GM13976 (cell line): ENCODE results near the gene TMSB4X.

ENCODE experiments used
- DNase-seq: peaks from one replicate; pipeline ENCODE4 v3.0.0; 2012; ENCODE audit warnings: low spot score
- in situ Hi-C: fragments of 300-500 bp; cut with MboI; formaldehyde crosslinking; loops from one replicate; pipeline ENCODE4 v1.12.0; 2022; ENCODE audit warnings: low sequenced_read_pairs, mixed read lengths, inconsistent platforms; ENCODE audit not compliant: unreplicated experiment
- TF ChIP-seq, protein P1 (sequence below): IDR thresholded peaks from 2 replicates; pipeline ENCODE4 v1.5.1; 2012; ENCODE audit warnings: borderline replicate concordance, mild to moderate bottlenecking; ENCODE audit not compliant: insufficient read depth; ENCODE audit errors: extremely low read depth, missing control alignments, control extremely low read depth

The TMSB4X gene

DNA sequence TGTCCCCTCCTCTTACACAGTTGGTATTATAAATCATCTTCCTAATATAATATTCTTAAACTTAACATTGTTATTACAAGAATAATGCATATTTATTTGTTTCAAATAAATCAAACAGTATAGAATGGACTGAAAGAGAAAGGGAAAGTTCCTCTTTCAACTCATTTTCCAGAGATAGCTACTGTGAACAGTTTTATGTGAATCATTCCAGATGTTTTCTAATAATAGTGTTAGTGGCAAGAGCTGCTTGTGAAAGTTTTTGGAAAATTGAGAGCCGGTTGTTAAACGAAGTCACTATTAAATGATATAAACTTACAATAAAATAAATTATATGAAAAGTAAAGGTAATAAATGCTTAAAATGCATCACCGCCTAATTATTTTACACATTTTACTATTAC is 14.6 kb downstream of the TMSB4X start:
- in situ Hi-C loops, result loop anchor here (25.0 kb wide), 1 partner anchor 273 kb away; no protein-coding TSS in a partner anchor
- TF ChIP-seq, protein P1, sequence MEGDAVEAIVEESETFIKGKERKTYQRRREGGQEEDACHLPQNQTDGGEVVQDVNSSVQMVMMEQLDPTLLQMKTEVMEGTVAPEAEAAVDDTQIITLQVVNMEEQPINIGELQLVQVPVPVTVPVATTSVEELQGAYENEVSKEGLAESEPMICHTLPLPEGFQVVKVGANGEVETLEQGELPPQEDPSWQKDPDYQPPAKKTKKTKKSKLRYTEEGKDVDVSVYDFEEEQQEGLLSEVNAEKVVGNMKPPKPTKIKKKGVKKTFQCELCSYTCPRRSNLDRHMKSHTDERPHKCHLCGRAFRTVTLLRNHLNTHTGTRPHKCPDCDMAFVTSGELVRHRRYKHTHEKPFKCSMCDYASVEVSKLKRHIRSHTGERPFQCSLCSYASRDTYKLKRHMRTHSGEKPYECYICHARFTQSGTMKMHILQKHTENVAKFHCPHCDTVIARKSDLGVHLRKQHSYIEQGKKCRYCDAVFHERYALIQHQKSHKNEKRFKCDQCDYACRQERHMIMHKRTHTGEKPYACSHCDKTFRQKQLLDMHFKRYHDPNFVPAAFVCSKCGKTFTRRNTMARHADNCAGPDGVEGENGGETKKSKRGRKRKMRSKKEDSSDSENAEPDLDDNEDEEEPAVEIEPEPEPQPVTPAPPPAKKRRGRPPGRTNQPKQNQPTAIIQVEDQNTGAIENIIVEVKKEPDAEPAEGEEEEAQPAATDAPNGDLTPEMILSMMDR, result no peak
- DNase-seq, result no peak

DNA sequence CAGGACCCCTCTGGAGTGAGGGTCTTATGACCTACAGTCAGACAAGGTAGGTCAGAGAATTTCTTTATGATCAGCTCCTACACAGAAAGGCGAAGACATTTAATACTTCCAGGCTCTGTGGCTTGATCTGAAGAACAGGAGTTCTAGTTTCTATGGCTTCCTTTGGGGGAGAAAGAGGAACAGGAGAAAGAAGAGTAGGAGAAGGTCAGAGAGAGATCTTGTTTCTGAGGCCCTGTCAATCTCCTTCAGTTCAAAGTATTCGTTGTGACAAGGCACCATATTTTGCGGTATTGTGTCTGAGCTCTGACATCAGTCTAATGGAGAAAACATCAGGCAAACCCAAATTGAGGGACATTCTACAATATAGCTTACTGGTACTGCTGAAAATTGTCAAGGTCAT is 16.7 kb downstream of the TMSB4X start:
- in situ Hi-C loops, result loop anchor here (25.0 kb wide), 1 partner anchor 271 kb away; no protein-coding TSS in a partner anchor
- TF ChIP-seq, protein P1, result no peak
- no peak for DNase-seq

DNA sequence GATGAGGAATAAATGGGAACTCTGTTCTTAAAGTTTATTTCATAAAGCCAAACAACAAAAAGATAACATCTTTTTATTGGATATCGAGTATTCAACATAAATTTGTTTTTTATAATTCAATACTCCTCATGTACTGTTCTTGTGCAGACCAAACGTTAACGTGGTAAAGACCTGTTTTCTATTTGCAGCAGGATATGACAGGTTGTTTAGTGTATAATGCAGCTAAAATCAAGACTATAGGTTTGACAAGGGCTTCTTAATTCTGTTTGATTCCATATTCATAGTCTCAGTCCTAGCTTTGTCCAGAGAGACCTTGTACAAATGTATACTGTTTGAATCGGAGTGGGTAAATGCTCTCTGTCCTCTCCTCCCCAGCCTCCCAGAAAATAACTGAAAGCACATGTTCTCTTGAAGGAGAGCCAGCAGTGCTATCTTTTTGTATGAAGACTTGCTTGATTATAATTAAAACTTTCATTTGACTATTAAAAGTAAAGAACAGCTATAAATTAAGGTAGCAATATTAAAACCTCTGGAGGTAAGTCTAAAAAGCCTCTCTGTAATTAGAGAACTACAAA is 17.7 kb downstream of the TMSB4X start:
- in situ Hi-C loops, result loop anchor here (25.0 kb wide), 1 partner anchor 270 kb away; no protein-coding TSS in a partner anchor
- TF ChIP-seq, protein P1, result no peak
- no peak for DNase-seq

DNA sequence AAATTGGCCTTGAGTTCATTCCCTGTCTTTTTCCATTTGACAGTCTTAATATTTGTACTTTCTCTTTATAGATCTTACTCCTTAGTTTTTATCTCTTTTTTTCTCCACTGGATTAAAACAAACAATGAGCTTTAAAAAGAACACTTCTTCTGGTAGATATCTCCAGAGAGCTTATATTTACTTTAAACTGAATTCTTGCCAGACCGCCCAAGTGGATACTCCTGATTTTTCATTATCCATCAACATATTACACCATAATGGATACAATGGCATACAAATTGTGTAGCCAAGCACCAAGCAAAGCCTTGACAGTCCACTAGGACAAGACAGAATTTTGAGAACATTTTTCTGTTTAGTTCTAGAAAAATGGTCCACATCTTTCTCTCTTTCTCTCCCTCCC is 18.9 kb downstream of the TMSB4X start:
- in situ Hi-C loops, result loop anchor here (25.0 kb wide), 1 partner anchor 268 kb away; no protein-coding TSS in a partner anchor
- DNase-seq, result no peak
- TF ChIP-seq, protein P1, result no peak

DNA sequence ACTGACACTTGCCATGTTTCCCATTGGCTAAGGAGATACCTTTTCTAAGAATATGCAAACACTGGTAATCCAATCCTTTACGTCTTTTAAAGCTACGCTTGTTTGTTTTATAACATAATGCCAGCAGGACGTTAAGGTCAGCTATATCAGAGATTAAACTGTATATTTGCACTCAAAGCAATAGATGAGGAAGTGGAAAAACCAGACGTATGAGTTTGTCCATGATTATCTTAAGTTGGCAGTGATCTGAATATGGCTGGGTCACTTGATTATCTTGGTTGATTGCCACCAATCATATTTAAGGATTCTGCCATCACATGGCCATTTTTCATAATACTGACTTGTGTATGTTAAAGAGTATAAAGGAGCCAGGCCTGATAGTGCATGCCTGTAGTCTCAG is 19.4 kb downstream of the TMSB4X start:
- in situ Hi-C loops, result loop anchor here (25.0 kb wide), 1 partner anchor 268 kb away; no protein-coding TSS in a partner anchor
- DNase-seq, result no peak
- TF ChIP-seq, protein P1, result no peak

DNA sequence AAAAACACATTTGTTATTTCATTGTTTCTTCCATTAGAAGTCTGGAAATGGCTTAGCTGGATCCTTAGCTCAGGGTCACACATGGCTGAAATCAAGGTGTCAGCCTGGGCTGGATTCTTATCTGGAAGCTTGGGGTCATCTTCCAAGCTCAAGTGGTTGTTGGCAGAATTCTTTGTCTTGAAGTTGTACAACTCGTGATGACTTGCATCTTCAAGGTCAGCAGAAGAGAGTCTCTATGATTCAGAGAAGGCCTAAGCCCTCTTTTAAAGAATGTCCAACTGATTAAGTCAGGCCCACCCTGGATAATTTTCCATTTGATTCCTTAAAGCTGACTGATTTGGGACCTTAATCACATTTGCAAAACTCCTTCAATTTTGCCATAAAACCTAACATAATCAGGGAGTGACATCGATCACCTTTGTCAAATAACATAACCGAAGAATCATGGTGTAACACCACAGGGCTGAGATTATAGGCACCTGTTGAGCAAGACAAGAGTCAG is 22.1 kb downstream of the TMSB4X start:
- no peak for DNase-seq
- in situ Hi-C loops, result loop anchor here (25.0 kb wide), 1 partner anchor 265 kb away; no protein-coding TSS in a partner anchor
- TF ChIP-seq, protein P1, result no peak
